Memory B cell (primary cell): ENCODE data around the gene GSTO2.

Source experiments
- ATAC-seq: fragments of 150-1000 bp; cut with Tn5 transposase; 2 replicates; pipeline ENCODE4 v1.10.0; 2021; ENCODE audit warnings: low read depth, mild to moderate bottlenecking, moderate library complexity
- DNase-seq, 2 donors: peaks; one replicate each; pipeline ENCODE4 v3.0.0; 2022; ENCODE audit warnings: low spot score in 2 of 2
- H3K27ac Mint-ChIP-seq: one replicate; pipeline ENCODE4 v1.8.0; 2022; ENCODE audit warnings: mild to moderate bottlenecking, moderate library complexity, mixed read lengths
- H3K27me3 Mint-ChIP-seq: one replicate; pipeline ENCODE4 v1.8.0; 2022; ENCODE audit warnings: mixed read lengths
- H3K36me3 Mint-ChIP-seq: one replicate; pipeline ENCODE4 v1.8.0; 2022; ENCODE audit warnings: mild to moderate bottlenecking, mixed read lengths
- H3K4me1 Mint-ChIP-seq: one replicate; pipeline ENCODE4 v1.8.0; 2022; ENCODE audit warnings: mixed read lengths
- H3K4me3 Mint-ChIP-seq: one replicate; pipeline ENCODE4 v1.8.0; 2022; ENCODE audit warnings: mild to moderate bottlenecking, moderate library complexity, mixed read lengths
- H3K9me3 Mint-ChIP-seq: one replicate; pipeline ENCODE4 v1.8.0; 2022; ENCODE audit warnings: mixed read lengths

The GSTO2 gene

DNA sequence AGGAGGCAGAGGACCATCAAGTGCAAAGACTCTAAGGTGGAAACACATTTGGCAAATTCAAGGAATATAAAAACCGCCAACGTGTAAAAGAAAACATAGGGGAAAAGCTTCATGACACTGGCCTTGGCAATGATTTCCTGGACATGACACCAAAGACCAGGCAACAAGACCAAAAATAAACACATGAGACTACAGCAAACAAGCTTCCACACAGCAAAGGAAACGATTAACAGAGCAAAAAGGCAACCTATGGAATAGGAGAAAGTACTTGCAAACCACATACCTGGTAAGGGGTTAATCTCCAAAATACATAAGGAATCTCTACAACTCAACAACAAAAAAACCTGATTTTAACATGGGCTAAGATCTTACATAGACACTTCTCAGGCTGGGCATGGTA is 10.8 kb upstream of the GSTO2 start:
- H3K4me3 Mint-ChIP-seq, result no peak overlapping the region
- peaks cover 19% of the 10 kb centered on the region for H3K36me3 Mint-ChIP-seq
- DNase-seq (no peak), ATAC-seq (no peak)
- H3K4me1 Mint-ChIP-seq, result peaks cover 26% of the 10 kb centered on the region
- H3K27me3 Mint-ChIP-seq, result no peaks in the 10 kb centered on the region
- no peaks in the 10 kb centered on the region for H3K9me3 Mint-ChIP-seq
- H3K27ac Mint-ChIP-seq, result peak overlapping the region; percentile 68

DNA sequence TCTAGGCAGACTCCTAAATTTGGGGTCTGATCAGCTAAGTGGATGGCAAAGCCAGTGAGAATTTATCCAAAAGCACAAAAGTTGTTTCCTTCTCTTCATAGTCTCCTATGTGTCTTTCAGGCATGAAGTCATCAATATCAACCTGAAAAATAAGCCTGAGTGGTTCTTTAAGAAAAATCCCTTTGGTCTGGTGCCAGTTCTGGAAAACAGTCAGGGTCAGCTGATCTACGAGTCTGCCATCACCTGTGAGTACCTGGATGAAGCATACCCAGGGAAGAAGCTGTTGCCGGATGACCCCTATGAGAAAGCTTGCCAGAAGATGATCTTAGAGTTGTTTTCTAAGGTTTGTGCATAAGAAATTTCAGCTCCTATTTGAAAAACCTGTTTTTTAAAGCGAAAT is 9.5 kb upstream of the GSTO2 start:
- Mint-ChIP-seq H3K4me3 (no peak overlapping the region), H3K27me3 (no peaks in the 10 kb centered on the region)

DNA sequence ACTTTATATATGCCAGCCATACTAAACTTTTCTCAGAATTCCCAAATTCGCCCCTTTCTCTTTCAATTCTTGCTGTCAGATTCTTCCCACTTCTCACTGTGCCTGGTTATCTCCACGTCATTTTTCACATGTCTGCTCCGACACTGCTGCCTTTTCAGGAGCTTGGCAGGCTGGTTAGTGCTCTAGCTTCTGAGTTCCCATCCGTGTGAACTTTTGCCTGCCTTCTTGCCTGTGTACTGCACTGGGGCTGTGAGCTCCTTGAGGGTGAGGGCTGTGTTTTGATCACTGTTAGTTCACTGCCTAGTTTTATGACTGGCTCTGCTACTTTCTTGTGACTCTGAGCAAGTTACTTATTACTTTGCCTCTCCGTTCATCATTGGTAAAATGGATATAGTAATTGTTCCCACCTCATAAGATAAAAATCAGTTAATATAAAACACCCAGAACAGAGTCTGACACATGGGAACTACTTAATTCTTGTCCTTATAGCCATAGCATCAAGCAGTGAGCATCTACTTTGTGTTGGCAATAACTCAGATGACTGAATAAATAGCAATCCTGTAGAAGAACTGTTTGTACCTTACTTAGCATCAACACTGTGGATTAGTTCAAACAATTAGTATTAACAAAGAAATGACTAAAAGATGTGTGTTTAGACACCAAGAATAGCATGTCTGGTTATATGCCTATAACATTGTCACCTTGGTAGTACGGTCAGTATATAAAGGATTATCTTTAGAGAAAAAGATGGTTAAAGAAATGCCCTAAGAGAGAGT is 8.8 kb upstream of the GSTO2 start:
- Mint-ChIP-seq H3K4me1 (peaks cover 30% of the 10 kb centered on the region), H3K9me3 (no peaks in the 10 kb centered on the region), H3K36me3 (peaks cover 23% of the 10 kb centered on the region), H3K27ac (peak overlapping the region; percentile 75), H3K4me3 (no peak overlapping the region), H3K27me3 (no peaks in the 10 kb centered on the region)
- DNase-seq (no peak), ATAC-seq (no peak)

More for the DNA sequence above, 9.5 kb upstream of the GSTO2 start:
- Mint-ChIP-seq H3K4me1 (peaks cover 29% of the 10 kb centered on the region), H3K27ac (peak overlapping the region; percentile 75), H3K36me3 (peaks cover 22% of the 10 kb centered on the region), H3K9me3 (no peaks in the 10 kb centered on the region)
- DNase-seq (no peak), ATAC-seq (no peak)

DNA sequence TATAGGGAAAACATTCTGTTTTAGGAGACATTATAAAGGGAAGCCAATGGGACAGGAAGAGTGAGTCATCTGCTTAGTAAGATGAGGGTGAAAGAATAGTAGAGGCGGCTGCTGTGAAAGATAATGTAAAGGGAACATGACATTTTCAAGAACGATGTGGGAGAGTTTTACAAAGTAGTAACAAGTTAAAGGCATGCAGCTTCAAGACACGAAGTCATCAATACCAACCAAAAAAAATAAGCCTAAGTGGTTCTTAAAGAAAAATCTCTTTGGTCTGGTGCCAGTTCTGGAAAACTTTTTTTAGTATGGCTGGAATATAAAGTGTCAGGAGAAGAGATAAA is 8.2 kb upstream of the GSTO2 start:
- Mint-ChIP-seq H3K27ac (peak overlapping the region; percentile 75), H3K4me1 (peaks cover 32% of the 10 kb centered on the region), H3K9me3 (no peaks in the 10 kb centered on the region), H3K36me3 (peaks cover 27% of the 10 kb centered on the region), H3K4me3 (no peak overlapping the region), H3K27me3 (no peaks in the 10 kb centered on the region)
- no peak for DNase-seq
- no peak for ATAC-seq

DNA sequence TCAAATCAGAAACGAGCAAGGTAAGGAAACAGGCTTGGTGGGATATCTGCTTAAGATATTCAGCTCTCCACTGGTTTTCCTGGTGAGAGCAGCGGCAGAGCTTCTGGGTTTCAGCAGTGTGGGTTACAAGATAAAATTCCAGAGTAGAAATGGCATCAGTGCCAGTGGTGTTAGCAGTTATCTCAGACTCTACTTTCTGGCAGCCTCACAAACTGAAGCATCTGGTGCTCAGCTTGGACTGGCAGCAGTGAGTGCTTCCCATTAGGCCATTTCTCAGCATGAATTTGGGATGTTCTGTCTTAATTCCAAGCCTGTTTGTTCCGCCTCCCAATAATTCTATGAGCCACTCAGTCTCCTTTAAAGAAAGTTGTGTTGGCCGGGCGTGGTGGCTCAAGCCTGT is 6.9 kb upstream of the GSTO2 start:
- DNase-seq (no peak), ATAC-seq (no peak)
- Mint-ChIP-seq H3K9me3 (no peaks in the 10 kb centered on the region), H3K4me1 (peaks cover 31% of the 10 kb centered on the region), H3K27ac (no peak overlapping the region), H3K4me3 (no peak overlapping the region), H3K36me3 (peaks cover 30% of the 10 kb centered on the region), H3K27me3 (no peaks in the 10 kb centered on the region)

DNA sequence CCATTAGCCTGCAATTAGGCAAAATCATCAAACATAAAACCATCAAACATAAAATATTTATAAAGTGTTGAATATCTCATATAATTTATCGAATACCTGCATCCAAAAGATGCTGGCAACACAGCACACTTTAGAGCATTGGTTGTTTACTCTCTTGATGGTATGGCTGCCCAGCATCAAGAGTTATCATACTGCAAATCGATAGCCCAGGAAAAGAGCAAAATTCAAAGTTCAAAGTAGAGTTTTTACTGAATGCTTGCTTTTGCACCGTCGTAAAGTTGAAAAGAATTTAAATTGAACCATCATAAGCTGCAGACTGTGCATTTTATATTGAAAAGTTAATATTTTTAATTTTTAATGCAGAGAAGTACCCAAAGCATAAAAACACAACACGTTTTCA is 4.2 kb upstream of the GSTO2 start:
- Mint-ChIP-seq H3K4me1 (peaks cover 31% of the 10 kb centered on the region), H3K9me3 (no peaks in the 10 kb centered on the region), H3K27me3 (no peaks in the 10 kb centered on the region), H3K4me3 (no peak overlapping the region), H3K36me3 (peaks cover 21% of the 10 kb centered on the region), H3K27ac (peak overlapping the region; percentile 3)
- no peak for ATAC-seq
- DNase-seq, result no peak

DNA sequence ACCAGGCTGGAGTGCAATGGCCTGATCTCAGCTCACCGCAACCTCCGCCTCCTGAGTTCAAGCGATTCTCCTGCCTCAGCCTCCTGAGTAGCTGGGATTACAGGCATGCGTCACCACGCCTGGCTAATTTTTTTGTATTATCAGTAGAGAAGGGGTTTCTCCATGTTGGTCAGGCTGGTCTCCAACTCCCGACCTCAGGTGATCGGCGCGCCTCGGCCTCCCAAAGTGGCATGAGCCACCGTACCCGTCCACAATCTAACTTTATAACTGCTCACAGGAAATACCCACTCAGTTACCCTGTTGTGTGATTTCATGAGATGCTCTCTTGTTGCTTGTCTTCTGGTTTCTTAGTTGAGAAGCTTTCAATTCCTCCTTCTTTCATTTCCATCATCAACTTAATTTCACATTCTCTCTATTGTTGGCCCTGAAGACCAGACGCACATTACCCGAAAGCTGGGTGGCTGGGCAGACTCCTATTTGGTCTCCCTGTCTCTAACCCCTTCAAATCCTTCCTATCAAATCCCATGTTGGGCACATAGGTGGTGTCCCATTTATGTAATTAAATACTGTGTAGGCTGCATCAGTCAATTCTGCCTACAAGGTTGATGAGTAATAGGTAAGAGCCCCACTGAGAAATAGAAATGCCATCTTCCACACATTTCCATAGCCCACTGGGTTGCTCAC is 1.1 kb upstream of the GSTO2 start:
- H3K36me3 Mint-ChIP-seq, result peaks cover 12% of the 10 kb centered on the region

DNA sequence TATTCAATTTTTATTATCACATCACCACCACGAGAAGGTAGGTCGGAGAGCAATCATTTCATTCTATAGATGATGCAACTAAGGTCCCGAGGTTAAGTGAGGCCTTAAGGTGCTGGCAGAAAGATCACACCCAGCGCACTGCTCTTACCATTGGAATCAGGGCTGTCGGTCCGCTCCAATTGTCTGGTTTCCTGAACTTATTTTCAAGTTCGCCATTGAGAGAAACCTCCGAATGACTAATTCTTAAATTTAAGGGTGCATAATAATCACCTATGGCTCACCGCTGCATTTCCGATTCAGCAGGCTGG is 625 bp upstream of the GSTO2 start:
- no peak for DNase-seq
- no peaks in the 10 kb centered on the region for H3K27me3 Mint-ChIP-seq
- peak overlapping the region; percentile 98 for H3K27ac Mint-ChIP-seq
- no peaks in the 10 kb centered on the region for H3K9me3 Mint-ChIP-seq
- ATAC-seq, result peak; percentile 0
- H3K4me3 Mint-ChIP-seq, result peak overlapping the region; percentile 88
- H3K36me3 Mint-ChIP-seq, result peaks cover 12% of the 10 kb centered on the region
- H3K4me1 Mint-ChIP-seq, result peaks cover 22% of the 10 kb centered on the region

More for the DNA sequence above, 1.1 kb upstream of the GSTO2 start:
- no peaks in the 10 kb centered on the region for H3K27me3 Mint-ChIP-seq
- peak overlapping the region; percentile 98 for H3K27ac Mint-ChIP-seq
- peak overlapping the region; percentile 88 for H3K4me3 Mint-ChIP-seq
- ATAC-seq (no peak), DNase-seq (no peak)
- H3K4me1 Mint-ChIP-seq, result peaks cover 22% of the 10 kb centered on the region
- H3K9me3 Mint-ChIP-seq, result no peaks in the 10 kb centered on the region

DNA sequence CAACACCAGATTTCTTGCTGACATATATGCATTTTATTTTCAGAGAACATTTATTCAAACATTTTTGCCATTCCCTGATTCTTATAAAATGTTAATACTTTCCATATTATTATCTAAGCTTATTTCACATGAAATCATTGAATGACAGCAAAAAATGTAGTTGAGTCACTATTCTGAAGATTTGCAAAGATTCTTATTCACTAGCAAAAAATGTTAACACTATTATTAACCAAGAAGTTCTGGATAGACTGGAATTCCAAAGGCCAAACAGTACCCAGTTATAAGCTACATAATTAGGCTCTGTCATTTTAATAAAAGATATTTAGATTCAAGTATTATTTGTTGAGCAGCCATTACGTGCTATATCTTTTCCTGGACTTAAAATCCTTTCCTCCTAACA is 4.3 kb downstream of the GSTO2 start:
- H3K27me3 Mint-ChIP-seq, result peaks cover 6% of the 10 kb centered on the region
- H3K9me3 Mint-ChIP-seq, result no peaks in the 10 kb centered on the region
- H3K4me3 Mint-ChIP-seq, result no peak overlapping the region
- no peak overlapping the region for H3K27ac Mint-ChIP-seq
- ATAC-seq, result no peak
- no peak for DNase-seq
- H3K36me3 Mint-ChIP-seq, result no peaks in the 10 kb centered on the region
- peaks cover under 1% of the 10 kb centered on the region for H3K4me1 Mint-ChIP-seq

DNA sequence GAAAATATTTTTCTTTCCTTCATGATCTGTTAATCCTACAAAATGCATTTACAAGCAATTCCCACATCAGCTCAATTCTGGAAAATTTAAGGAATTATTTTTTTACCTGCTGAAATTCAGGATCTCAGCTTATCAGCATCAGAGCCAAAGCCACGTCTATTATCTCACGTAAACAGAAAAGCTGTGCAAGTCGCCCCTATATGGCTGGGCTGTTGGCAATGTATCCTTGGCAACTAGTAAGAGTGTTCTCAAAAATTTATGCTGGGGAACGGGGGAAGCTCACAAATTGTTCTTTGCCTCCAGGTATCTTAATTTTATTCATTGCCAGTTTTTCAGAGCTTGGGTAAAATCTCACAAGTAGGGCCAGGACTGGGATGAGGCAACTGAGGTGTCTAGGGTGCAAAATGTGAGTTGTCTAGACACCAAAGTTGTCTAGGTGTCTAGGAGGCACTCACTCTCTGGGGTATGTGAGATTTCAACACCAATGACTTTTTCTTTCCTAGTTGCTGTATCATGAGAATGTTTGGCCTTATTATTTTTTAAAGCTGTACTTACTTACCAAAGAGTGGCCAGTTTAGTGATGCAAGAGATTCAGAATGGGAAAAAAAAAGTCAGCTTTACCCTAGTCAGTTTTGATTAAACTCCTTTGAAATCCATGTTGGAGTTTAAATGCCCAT is 5.1 kb downstream of the GSTO2 start:
- Mint-ChIP-seq H3K4me3 (no peak overlapping the region), H3K4me1 (no peaks in the 10 kb centered on the region), H3K27me3 (peaks cover 6% of the 10 kb centered on the region), H3K9me3 (no peaks in the 10 kb centered on the region), H3K27ac (no peak overlapping the region), H3K36me3 (no peaks in the 10 kb centered on the region)
- DNase-seq (no peak), ATAC-seq (no peak)

DNA sequence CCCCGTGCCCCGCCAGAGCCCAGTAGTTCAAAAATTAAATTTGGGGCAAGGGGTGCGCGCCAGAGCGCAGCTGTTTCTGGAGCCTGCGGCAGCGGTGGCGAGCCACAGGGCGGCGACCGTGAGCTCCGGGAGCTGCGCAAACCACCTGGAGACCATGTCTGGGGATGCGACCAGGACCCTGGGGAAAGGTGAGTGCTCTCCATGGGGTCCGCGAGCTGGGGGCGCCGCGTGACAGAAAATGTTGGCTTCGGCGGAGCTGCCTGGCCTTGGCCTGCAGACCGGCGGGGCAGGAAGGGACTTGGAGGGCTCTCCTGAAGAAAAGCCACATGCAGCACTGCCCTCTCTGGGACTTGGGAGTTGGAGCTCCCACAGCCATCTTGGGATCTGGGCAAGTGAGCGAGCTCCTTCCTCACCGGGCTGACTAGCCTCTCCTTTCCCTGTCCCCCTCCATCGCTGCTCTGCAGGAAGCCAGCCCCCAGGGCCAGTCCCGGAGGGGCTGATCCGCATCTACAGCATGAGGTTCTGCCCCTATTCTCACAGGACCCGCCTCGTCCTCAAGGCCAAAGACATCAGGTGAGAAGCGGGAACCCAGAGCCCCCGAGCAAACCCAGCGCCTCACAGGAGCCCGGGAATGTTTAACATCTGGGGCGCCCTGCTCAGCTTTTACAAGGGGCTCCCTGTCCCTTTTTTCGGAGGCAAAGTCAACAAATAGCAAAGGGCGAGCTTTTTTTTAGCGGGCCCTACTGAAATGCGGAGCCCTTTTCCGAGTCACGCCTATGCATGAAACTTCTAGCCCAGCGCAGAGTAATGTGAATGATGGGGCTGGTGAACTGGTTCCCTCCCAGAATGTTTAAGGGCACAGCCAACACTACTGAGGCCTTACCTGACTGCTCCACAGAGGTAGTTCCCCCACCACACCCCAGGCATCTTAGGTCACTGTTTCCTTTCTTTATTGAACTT is 6.1 kb downstream of the GSTO2 start:
- H3K9me3 Mint-ChIP-seq, result no peaks in the 10 kb centered on the region
- H3K27me3 Mint-ChIP-seq, result peaks cover 6% of the 10 kb centered on the region
- H3K36me3 Mint-ChIP-seq, result no peaks in the 10 kb centered on the region
- ATAC-seq (peak; percentile 89), DNase-seq (peak; percentile 31 to 46)
- H3K4me3 Mint-ChIP-seq, result no peak overlapping the region
- no peaks in the 10 kb centered on the region for H3K4me1 Mint-ChIP-seq
- H3K27ac Mint-ChIP-seq, result no peak overlapping the region

DNA sequence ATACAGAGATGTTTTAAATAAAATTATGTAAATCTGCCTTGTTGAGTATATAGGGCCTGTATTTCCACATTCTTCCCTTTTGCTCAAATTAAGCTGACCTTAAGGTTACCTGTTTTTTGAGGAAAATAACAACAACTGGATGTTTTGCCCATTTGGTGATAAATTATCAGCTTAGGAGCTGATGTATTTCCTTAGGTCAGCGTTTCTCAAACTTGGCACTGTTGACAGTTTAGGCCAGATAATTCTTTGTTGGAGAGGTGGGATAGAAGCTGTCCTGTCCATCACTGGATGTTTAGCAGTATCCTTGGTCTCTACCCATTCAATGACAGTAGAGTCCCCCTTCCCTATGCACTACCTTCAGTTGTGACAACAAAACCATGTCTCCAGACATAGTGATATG is 7.2 kb downstream of the GSTO2 start:
- ATAC-seq, result no peak
- H3K4me1 Mint-ChIP-seq, result no peaks in the 10 kb centered on the region

DNA sequence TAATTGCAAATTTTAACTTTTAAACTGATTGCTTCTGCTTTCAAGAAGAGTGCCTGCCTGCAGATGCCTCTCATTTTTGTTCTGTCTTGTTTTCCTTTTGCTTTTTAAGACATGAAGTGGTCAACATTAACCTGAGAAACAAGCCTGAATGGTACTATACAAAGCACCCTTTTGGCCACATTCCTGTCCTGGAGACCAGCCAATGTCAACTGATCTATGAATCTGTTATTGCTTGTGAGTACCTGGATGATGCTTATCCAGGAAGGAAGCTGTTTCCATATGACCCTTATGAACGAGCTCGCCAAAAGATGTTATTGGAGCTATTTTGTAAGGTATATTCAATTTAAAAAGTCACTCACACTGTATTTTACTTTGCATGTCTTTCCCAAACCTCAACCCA is 8.8 kb downstream of the GSTO2 start:
- Mint-ChIP-seq H3K4me1 (no peaks in the 10 kb centered on the region), H3K27me3 (peaks cover 8% of the 10 kb centered on the region), H3K4me3 (no peak overlapping the region), H3K36me3 (no peaks in the 10 kb centered on the region), H3K27ac (no peak overlapping the region), H3K9me3 (no peaks in the 10 kb centered on the region)
- ATAC-seq, result no peak
- no peak for DNase-seq

More for the DNA sequence above, 7.2 kb downstream of the GSTO2 start:
- no peak for DNase-seq
- Mint-ChIP-seq H3K27ac (no peak overlapping the region), H3K9me3 (no peaks in the 10 kb centered on the region), H3K27me3 (peaks cover 6% of the 10 kb centered on the region), H3K4me3 (no peak overlapping the region), H3K36me3 (no peaks in the 10 kb centered on the region)
